Activated naive CD4-positive, alpha-beta T cell treated with anti-CD3 and anti-CD28 coated beads, Interleukin-2, amount 50 U/mL, for 24 hours (primary cell): Measurements from ENCODE around the gene NRP2.

Experiments
- H3K27ac Mint-ChIP-seq: one replicate; pipeline ENCODE4 v1.8.0; 2021; ENCODE audit warnings: mild to moderate bottlenecking, mixed read lengths
- H3K27me3 Mint-ChIP-seq: one replicate; pipeline ENCODE4 v1.8.0; 2021; ENCODE audit warnings: mixed read lengths
- H3K36me3 Mint-ChIP-seq: one replicate; pipeline ENCODE4 v1.8.0; 2021; ENCODE audit warnings: mixed read lengths
- H3K4me1 Mint-ChIP-seq: one replicate; pipeline ENCODE4 v1.8.0; 2021; ENCODE audit warnings: mixed read lengths
- H3K4me3 Mint-ChIP-seq: one replicate; pipeline ENCODE4 v1.8.0; 2021; ENCODE audit warnings: mild to moderate bottlenecking, mixed read lengths
- H3K9me3 Mint-ChIP-seq: one replicate; pipeline ENCODE4 v1.8.0; 2021; ENCODE audit warnings: mixed read lengths

Gene NRP2

GRCh38 chr2:205682239-205682970, at the start of gene NRP2:
TSS of gene NRP2 (plus strand) at chr2:205682501. CDS start at chr2:205683291, 790 bp downstream.
- Mint-ChIP-seq H3K4me1 (peaks cover 43% of the 10 kb centered on the region), H3K9me3 (no peaks in the 10 kb centered on the region), H3K27me3 (peaks cover 35% of the 10 kb centered on the region), H3K27ac (peak within 1 kb of the TSS; percentile 74), H3K4me3 (peak within 1 kb of the TSS; percentile 87), H3K36me3 (no peaks in the 10 kb centered on the region)

GRCh38 chr2:205633994-205634393, 48.3 kb upstream of the NRP2 start:
- Mint-ChIP-seq H3K4me3 (no peak overlapping the region), H3K27ac (no peak overlapping the region), H3K36me3 (no peaks in the 10 kb centered on the region), H3K4me1 (peaks cover 15% of the 10 kb centered on the region), H3K9me3 (no peaks in the 10 kb centered on the region), H3K27me3 (no peaks in the 10 kb centered on the region)

- Mint-ChIP-seq H3K36me3 (no peaks in the 10 kb centered on the region), H3K9me3 (no peaks in the 10 kb centered on the region), H3K27ac (no peak overlapping the region), H3K27me3 (no peaks in the 10 kb centered on the region), H3K4me1 (peaks cover 15% of the 10 kb centered on the region), H3K4me3 (no peak overlapping the region)
These were observed 45.6 kb upstream of the NRP2 start for GRCh38 chr2:205636549-205637319.

- Mint-ChIP-seq H3K9me3 (no peaks in the 10 kb centered on the region), H3K4me1 (peaks cover 15% of the 10 kb centered on the region), H3K27me3 (no peaks in the 10 kb centered on the region), H3K4me3 (no peak overlapping the region), H3K36me3 (no peaks in the 10 kb centered on the region), H3K27ac (no peak overlapping the region)
These were observed 45.0 kb upstream of the NRP2 start for GRCh38 chr2:205637320-205637602.

- Mint-ChIP-seq H3K36me3 (no peaks in the 10 kb centered on the region), H3K27ac (no peak overlapping the region), H3K9me3 (no peaks in the 10 kb centered on the region), H3K27me3 (no peaks in the 10 kb centered on the region), H3K4me1 (peaks cover 15% of the 10 kb centered on the region), H3K4me3 (no peak overlapping the region)
These were observed 44.4 kb upstream of the NRP2 start for GRCh38 chr2:205637779-205638503.

GRCh38 chr2:205640716-205641115, 41.6 kb upstream of the NRP2 start:
- Mint-ChIP-seq H3K27me3 (no peaks in the 10 kb centered on the region), H3K9me3 (no peaks in the 10 kb centered on the region), H3K4me1 (peaks cover 15% of the 10 kb centered on the region), H3K27ac (no peak overlapping the region), H3K4me3 (no peak overlapping the region), H3K36me3 (no peaks in the 10 kb centered on the region)

- no peak overlapping the region for H3K27ac Mint-ChIP-seq
- no peak overlapping the region for H3K4me3 Mint-ChIP-seq
- H3K27me3 Mint-ChIP-seq = no peaks in the 10 kb centered on the region
These were observed 39.5 kb upstream of the NRP2 start for GRCh38 chr2:205642599-205643356.

GRCh38 chr2:205643391-205643885, 38.9 kb upstream of the NRP2 start:
- H3K27me3 Mint-ChIP-seq = no peaks in the 10 kb centered on the region
- no peak overlapping the region for H3K27ac Mint-ChIP-seq
- no peaks in the 10 kb centered on the region for H3K9me3 Mint-ChIP-seq
- H3K36me3 Mint-ChIP-seq = no peaks in the 10 kb centered on the region
- H3K4me3 Mint-ChIP-seq = no peak overlapping the region
- no peaks in the 10 kb centered on the region for H3K4me1 Mint-ChIP-seq

More at GRCh38 chr2:205642599-205643356, 39.5 kb upstream of the NRP2 start:
- H3K4me1 Mint-ChIP-seq = peaks cover 3% of the 10 kb centered on the region
- H3K9me3 Mint-ChIP-seq = no peaks in the 10 kb centered on the region
- H3K36me3 Mint-ChIP-seq = no peaks in the 10 kb centered on the region

GRCh38 chr2:205644018-205644417, 38.3 kb upstream of the NRP2 start:
- Mint-ChIP-seq H3K9me3 (no peaks in the 10 kb centered on the region), H3K27me3 (no peaks in the 10 kb centered on the region), H3K27ac (no peak overlapping the region), H3K4me3 (no peak overlapping the region), H3K4me1 (no peaks in the 10 kb centered on the region), H3K36me3 (no peaks in the 10 kb centered on the region)

GRCh38 chr2:205646680-205647079, 35.6 kb upstream of the NRP2 start:
- Mint-ChIP-seq H3K36me3 (no peaks in the 10 kb centered on the region), H3K27me3 (no peaks in the 10 kb centered on the region), H3K27ac (no peak overlapping the region), H3K9me3 (no peaks in the 10 kb centered on the region), H3K4me3 (no peak overlapping the region), H3K4me1 (no peaks in the 10 kb centered on the region)

GRCh38 chr2:205650450-205650849, 31.9 kb upstream of the NRP2 start:
- Mint-ChIP-seq H3K4me1 (peaks cover 4% of the 10 kb centered on the region), H3K4me3 (no peak overlapping the region), H3K27ac (no peak overlapping the region), H3K36me3 (no peaks in the 10 kb centered on the region), H3K9me3 (no peaks in the 10 kb centered on the region), H3K27me3 (no peaks in the 10 kb centered on the region)

- H3K9me3 Mint-ChIP-seq = no peaks in the 10 kb centered on the region
- peaks cover 4% of the 10 kb centered on the region for H3K4me1 Mint-ChIP-seq
- no peak overlapping the region for H3K27ac Mint-ChIP-seq
- no peaks in the 10 kb centered on the region for H3K36me3 Mint-ChIP-seq
- H3K27me3 Mint-ChIP-seq = no peaks in the 10 kb centered on the region
- no peak overlapping the region for H3K4me3 Mint-ChIP-seq
These were observed 31.4 kb upstream of the NRP2 start for GRCh38 chr2:205650931-205651330.

- Mint-ChIP-seq H3K36me3 (no peaks in the 10 kb centered on the region), H3K4me3 (no peak overlapping the region), H3K27ac (no peak overlapping the region), H3K9me3 (no peaks in the 10 kb centered on the region), H3K4me1 (peaks cover 4% of the 10 kb centered on the region), H3K27me3 (no peaks in the 10 kb centered on the region)
These were observed 30.6 kb upstream of the NRP2 start for GRCh38 chr2:205651719-205652118.

GRCh38 chr2:205654878-205655605, 27.3 kb upstream of the NRP2 start:
- H3K9me3 Mint-ChIP-seq = no peaks in the 10 kb centered on the region
- no peak overlapping the region for H3K4me3 Mint-ChIP-seq
- no peak overlapping the region for H3K27ac Mint-ChIP-seq

More at GRCh38 chr2:205654878-205655605, 27.3 kb upstream of the NRP2 start:
- Mint-ChIP-seq H3K27me3 (no peaks in the 10 kb centered on the region), H3K4me1 (peaks cover 8% of the 10 kb centered on the region), H3K36me3 (no peaks in the 10 kb centered on the region)
